ENCODE data around the gene FRMD1.

FRMD1 gene

DNA sequence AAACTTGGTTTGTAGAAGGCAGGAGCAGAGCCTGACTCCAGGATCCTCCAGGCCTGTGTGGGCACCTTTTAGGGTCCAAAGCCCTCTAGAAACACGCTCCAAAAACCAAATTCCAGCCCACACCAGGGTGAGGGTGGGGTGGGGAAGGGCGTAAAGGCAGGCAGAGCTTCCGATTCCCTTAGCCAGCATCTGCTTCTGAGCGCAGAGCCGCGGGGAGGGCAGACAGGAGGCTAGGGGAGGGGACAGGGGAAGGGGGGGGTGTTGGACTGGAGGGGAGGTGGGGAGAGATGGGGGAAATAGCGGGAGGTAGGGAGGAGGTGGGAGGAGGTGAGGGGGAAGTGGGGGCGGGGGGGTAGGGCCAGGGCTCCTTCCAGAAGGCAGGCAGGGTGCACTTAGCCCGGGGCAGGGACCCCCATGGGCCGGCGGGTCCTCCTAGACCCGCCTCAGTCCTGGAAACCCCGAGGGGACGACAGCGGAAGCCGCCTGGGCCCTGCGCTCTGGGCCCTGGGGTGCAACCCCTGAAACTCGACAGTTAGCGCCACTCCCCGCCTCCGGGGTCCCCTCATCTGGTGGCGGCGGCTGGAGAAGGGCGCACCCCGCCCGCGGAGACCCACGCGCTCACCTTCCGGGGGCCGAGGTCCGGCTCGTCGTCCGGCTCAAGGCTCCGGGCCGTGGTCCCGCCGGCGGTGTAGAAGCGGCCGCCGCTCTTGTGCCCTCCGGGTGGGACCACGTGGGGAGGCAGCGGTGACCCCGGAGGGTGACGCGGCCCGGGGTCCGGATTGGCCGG, 22.0 kb upstream of the FRMD1 start:
- H3K27ac ChIP-seq (ENCODE audit: low read depth, low read length) = no peak overlapping the region
- no peak overlapping the region for H3K4me3 ChIP-seq (ENCODE audit: low read depth, low read length)
- H2AFZ ChIP-seq (ENCODE audit: low read length, unreplicated experiment) = no peak overlapping the region
- H3K4me1 ChIP-seq (ENCODE audit: control insufficient read depth, insufficient read depth, low read length, unreplicated experiment) = no peaks in the 10 kb centered on the region
- H3K36me3 ChIP-seq (ENCODE audit: insufficient read depth, low read length) = no peaks in the 10 kb centered on the region
- no peaks in the 10 kb centered on the region for H3K79me2 ChIP-seq (ENCODE audit: control insufficient read depth, insufficient read depth, low read length, unreplicated experiment)
- peaks cover 53% of the 10 kb centered on the region for H3K27me3 ChIP-seq (ENCODE audit: insufficient read depth, low read length)

DNA sequence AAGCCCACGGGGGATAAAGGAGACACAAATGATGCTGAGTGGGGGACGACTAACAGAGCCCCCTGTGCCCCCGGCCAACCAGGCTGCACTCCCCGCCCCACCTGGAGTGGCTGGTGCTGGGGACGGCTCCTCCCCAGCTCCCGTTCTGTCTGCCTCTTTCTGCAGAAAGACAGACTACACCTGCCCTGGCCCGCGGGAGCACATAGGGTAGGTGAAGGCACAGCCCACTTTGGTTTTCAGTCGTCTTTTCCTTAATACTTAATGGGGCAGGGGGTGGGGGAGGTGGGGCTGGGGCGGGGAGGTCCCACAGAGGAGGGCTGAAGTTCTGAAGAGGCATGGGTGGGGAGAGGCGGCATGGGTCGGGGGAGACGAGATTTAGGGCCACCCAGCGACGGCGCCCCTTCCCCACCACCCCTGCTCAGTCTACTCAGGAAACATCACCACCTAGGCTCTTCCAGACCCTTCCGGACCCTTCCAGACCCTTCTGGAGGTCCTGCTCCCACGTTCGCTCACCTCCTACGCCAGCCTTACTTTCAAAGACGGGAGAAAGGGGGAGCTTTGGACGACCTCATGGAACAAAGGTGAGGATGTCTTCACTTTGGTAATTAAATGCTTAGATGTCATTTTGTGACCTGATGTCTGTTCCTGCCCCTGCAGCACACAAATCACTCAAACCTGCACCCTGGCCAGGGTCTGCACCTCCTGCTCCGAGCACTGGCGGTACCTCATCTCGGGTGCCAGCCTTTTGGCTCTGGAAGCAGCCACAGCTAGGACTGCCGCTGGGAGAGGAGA, 21.2 kb upstream of the FRMD1 start:
- Histone ChIP-seq H3K4me3 (ENCODE audit: low read depth, low read length) (no peak overlapping the region), H3K79me2 (ENCODE audit: control insufficient read depth, insufficient read depth, low read length, unreplicated experiment) (no peaks in the 10 kb centered on the region), H3K4me1 (ENCODE audit: control insufficient read depth, insufficient read depth, low read length, unreplicated experiment) (no peaks in the 10 kb centered on the region), H3K27ac (ENCODE audit: low read depth, low read length) (no peak overlapping the region), H3K27me3 (ENCODE audit: insufficient read depth, low read length) (peaks cover 51% of the 10 kb centered on the region), H3K36me3 (ENCODE audit: insufficient read depth, low read length) (no peaks in the 10 kb centered on the region), H2AFZ (ENCODE audit: low read length, unreplicated experiment) (no peak overlapping the region)

- peaks cover 43% of the 10 kb centered on the region for H3K27me3 ChIP-seq (ENCODE audit: insufficient read depth, low read length)
Observed at GRCh38 chr6:168099201-168100010, 20.4 kb upstream of the FRMD1 start.

DNA sequence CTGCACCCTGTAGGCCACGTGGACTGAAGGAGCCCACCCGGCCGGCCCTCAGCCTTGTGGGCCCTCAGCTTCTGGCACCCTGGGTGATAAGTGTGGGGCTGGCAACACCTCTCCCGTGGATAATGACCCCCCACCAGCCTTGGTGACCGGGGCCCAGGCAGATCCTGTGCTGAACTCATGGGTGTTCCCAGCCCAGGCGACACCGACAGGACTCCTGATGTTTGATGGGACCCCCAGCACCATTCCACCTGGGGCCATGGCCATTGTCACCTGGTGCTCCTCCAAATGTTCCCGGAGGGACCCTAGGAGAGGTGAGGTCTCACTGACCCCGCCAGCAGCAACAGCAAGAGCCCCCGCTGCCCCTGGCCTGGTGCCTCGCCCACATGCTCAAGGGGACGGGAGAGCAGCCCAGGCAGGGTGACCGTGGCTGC, 19.4 kb upstream of the FRMD1 start:
- Histone ChIP-seq H3K4me3 (ENCODE audit: low read depth, low read length) (no peak overlapping the region), H3K36me3 (ENCODE audit: insufficient read depth, low read length) (no peaks in the 10 kb centered on the region), H3K4me1 (ENCODE audit: control insufficient read depth, insufficient read depth, low read length, unreplicated experiment) (no peaks in the 10 kb centered on the region), H3K27ac (ENCODE audit: low read depth, low read length) (no peak overlapping the region), H2AFZ (ENCODE audit: low read length, unreplicated experiment) (no peak overlapping the region), H3K79me2 (ENCODE audit: control insufficient read depth, insufficient read depth, low read length, unreplicated experiment) (no peaks in the 10 kb centered on the region), H3K27me3 (ENCODE audit: insufficient read depth, low read length) (peaks cover 36% of the 10 kb centered on the region)

More at GRCh38 chr6:168099201-168100010, 20.4 kb upstream of the FRMD1 start:
- no peaks in the 10 kb centered on the region for H3K79me2 ChIP-seq (ENCODE audit: control insufficient read depth, insufficient read depth, low read length, unreplicated experiment)
- no peak overlapping the region for H3K4me3 ChIP-seq (ENCODE audit: low read depth, low read length)
- H3K36me3 ChIP-seq (ENCODE audit: insufficient read depth, low read length) = no peaks in the 10 kb centered on the region
- no peak overlapping the region for H3K27ac ChIP-seq (ENCODE audit: low read depth, low read length)
- H2AFZ ChIP-seq (ENCODE audit: low read length, unreplicated experiment) = no peak overlapping the region
- no peaks in the 10 kb centered on the region for H3K4me1 ChIP-seq (ENCODE audit: control insufficient read depth, insufficient read depth, low read length, unreplicated experiment)

DNA sequence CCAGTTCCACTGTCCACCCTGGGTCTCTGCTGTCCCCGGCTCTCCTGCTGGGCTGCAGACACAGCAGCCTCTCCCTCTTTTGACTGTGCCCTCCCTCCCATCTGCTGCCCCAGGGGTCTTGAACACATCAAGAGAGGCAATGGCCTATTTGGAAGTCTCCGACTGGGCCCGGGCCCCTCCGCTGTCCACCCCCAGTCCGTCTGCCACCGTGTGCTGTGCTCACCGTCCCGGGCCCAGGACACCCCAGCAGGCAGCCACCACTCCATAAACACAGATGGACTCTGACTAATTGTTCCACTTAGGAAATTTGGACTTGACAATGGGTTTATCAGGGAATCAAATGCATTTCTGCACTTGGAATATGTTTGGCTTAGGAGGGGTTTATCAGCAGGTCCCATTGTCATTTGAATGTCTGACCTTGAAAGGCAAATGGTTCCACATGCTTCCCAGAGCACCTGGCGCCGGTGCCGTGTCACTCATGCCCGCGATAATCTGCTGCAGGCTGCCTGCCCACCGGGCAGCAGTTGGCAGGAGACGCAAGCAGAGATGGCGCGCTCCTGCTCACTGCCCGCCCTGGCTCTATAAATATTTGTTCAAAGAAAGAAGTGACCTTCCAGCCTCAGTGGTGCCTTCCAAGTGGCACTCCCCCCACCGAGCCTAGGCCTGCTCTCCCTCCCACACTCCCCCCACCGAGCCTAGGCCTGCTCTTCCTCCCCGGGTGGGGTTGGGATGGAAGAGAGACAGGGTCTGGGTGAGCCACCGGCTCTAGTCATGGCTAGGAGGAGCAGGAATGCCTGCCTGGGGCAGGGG, 18.8 kb upstream of the FRMD1 start:
- H3K27me3 ChIP-seq (ENCODE audit: insufficient read depth, low read length) = peaks cover 30% of the 10 kb centered on the region
- H3K79me2 ChIP-seq (ENCODE audit: control insufficient read depth, insufficient read depth, low read length, unreplicated experiment) = no peaks in the 10 kb centered on the region
- no peak overlapping the region for H2AFZ ChIP-seq (ENCODE audit: low read length, unreplicated experiment)
- no peak overlapping the region for H3K27ac ChIP-seq (ENCODE audit: low read depth, low read length)
- H3K4me1 ChIP-seq (ENCODE audit: control insufficient read depth, insufficient read depth, low read length, unreplicated experiment) = no peaks in the 10 kb centered on the region
- H3K36me3 ChIP-seq (ENCODE audit: insufficient read depth, low read length) = no peaks in the 10 kb centered on the region
- no peak overlapping the region for H3K4me3 ChIP-seq (ENCODE audit: low read depth, low read length)

DNA sequence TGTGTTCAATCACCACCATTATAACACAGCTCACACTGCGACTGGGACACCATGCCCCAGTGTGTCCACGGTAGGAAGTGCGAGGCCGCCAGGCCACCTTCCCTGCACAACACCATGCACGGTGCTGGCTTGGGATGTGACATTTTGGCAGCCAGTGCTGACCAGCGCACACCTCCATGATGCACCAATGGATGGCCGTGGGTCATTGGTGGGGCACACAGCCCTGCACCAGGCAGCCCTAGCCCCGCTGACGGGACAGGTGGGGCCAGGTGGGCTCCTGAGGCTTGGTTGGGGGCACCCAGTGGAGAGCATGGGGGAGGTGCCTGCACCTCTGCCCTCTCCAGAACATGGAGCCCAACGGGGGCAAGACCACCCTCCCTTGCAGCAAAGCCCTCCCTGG, 18.2 kb upstream of the FRMD1 start:
- no peaks in the 10 kb centered on the region for H3K79me2 ChIP-seq (ENCODE audit: control insufficient read depth, insufficient read depth, low read length, unreplicated experiment)
- H3K27me3 ChIP-seq (ENCODE audit: insufficient read depth, low read length) = peaks cover 24% of the 10 kb centered on the region
- no peak overlapping the region for H3K4me3 ChIP-seq (ENCODE audit: low read depth, low read length)
- H3K4me1 ChIP-seq (ENCODE audit: control insufficient read depth, insufficient read depth, low read length, unreplicated experiment) = no peaks in the 10 kb centered on the region
- H3K36me3 ChIP-seq (ENCODE audit: insufficient read depth, low read length) = no peaks in the 10 kb centered on the region
- H2AFZ ChIP-seq (ENCODE audit: low read length, unreplicated experiment) = no peak overlapping the region
- no peak overlapping the region for H3K27ac ChIP-seq (ENCODE audit: low read depth, low read length)

DNA sequence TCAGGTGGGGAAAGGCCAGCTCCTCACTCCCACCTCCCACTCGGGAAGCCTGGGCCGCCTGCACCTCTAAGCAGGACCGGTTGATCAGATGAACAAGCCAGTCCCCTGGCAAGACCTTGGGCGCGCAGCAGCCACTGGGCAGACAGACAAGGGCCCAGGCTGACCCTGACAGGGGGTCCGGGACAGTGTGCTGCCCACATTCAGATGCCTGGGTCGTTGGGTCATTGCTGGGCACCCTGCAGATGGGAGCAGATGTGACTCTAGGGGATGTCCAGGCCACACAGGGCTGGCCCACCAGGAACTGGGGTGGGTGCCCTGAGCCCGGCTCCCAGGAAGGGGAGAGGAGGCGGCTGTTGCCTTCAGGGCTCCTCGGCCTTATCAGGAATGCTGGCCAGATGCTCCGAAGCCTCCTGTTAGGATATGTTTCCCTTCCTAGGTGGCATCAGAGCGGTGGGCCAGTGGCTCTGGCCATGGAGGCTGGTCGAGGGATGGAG, 17.3 kb upstream of the FRMD1 start:
- H3K27me3 ChIP-seq (ENCODE audit: insufficient read depth, low read length) = peaks cover 15% of the 10 kb centered on the region
- no peaks in the 10 kb centered on the region for H3K36me3 ChIP-seq (ENCODE audit: insufficient read depth, low read length)
- H3K4me1 ChIP-seq (ENCODE audit: control insufficient read depth, insufficient read depth, low read length, unreplicated experiment) = no peaks in the 10 kb centered on the region
- no peak overlapping the region for H2AFZ ChIP-seq (ENCODE audit: low read length, unreplicated experiment)
- no peak overlapping the region for H3K27ac ChIP-seq (ENCODE audit: low read depth, low read length)
- H3K79me2 ChIP-seq (ENCODE audit: control insufficient read depth, insufficient read depth, low read length, unreplicated experiment) = no peaks in the 10 kb centered on the region
- H3K4me3 ChIP-seq (ENCODE audit: low read depth, low read length) = no peak overlapping the region

- Histone ChIP-seq H3K36me3 (ENCODE audit: insufficient read depth, low read length) (no peaks in the 10 kb centered on the region), H3K4me1 (ENCODE audit: control insufficient read depth, insufficient read depth, low read length, unreplicated experiment) (no peaks in the 10 kb centered on the region), H3K79me2 (ENCODE audit: control insufficient read depth, insufficient read depth, low read length, unreplicated experiment) (no peaks in the 10 kb centered on the region), H3K27me3 (ENCODE audit: insufficient read depth, low read length) (peaks cover 11% of the 10 kb centered on the region), H3K4me3 (ENCODE audit: low read depth, low read length) (no peak overlapping the region), H2AFZ (ENCODE audit: low read length, unreplicated experiment) (no peak overlapping the region), H3K27ac (ENCODE audit: low read depth, low read length) (no peak overlapping the region)
Observed at GRCh38 chr6:168095716-168096250, 16.8 kb upstream of the FRMD1 start.

DNA sequence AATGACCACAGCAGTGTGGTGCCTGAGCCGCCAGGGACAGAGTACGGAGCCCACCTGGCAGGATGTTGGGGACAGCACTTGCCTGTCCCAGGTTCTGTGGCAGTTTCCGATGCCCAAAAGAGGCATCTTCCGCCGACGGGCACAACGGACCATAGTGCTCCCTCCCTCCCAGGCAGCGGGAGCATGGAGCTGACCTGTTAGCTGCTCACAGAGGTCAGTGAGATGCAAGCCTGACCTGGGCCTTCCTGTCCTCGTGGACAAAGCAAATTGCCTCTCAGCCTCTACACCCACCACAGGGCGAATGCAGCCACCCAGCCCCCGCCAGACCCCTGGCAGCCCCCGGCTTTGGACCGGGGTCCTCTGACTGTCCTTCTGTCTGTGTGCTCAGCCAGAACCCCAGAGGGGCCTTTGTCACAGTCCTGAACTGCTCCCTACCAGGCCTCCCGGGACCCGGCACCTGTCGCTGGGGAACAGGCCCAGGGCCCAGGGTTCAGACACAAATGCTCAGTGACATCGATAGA, 16.2 kb upstream of the FRMD1 start:
- Histone ChIP-seq H3K27ac (ENCODE audit: low read depth, low read length) (no peak overlapping the region), H3K36me3 (ENCODE audit: insufficient read depth, low read length) (no peaks in the 10 kb centered on the region), H3K79me2 (ENCODE audit: control insufficient read depth, insufficient read depth, low read length, unreplicated experiment) (no peaks in the 10 kb centered on the region), H2AFZ (ENCODE audit: low read length, unreplicated experiment) (no peak overlapping the region), H3K4me1 (ENCODE audit: control insufficient read depth, insufficient read depth, low read length, unreplicated experiment) (no peaks in the 10 kb centered on the region), H3K27me3 (ENCODE audit: insufficient read depth, low read length) (peaks cover 6% of the 10 kb centered on the region), H3K4me3 (ENCODE audit: low read depth, low read length) (no peak overlapping the region)

All from ACC112 (cell line).